GM12891 (cell line): ENCODE data around the gene NCK1.

ENCODE experiments used
- PAX5 ChIP-seq: IDR thresholded peaks from 2 replicates; pipeline ENCODE4 v1.6.1; 2011; ENCODE audit warnings: low read length, moderate library complexity, mild to moderate bottlenecking; ENCODE audit not compliant: insufficient read depth, severe bottlenecking
- POLR2A ChIP-seq: IDR thresholded peaks from 2 replicates; pipeline ENCODE4 v1.6.1; 2011; ENCODE audit warnings: low read depth, low read length, control low read depth
- POLR2AphosphoS5 ChIP-seq: IDR thresholded peaks from 2 replicates; pipeline ENCODE4 v1.6.1; 2011; ENCODE audit warnings: low read depth, low read length, control low read depth
- SPI1 ChIP-seq: IDR thresholded peaks from 2 replicates; pipeline ENCODE4 v1.6.1; 2011; ENCODE audit warnings: low read depth, low read length, control low read depth
- TAF1 ChIP-seq: IDR thresholded peaks from 2 replicates; pipeline ENCODE4 v1.6.1; 2011; ENCODE audit warnings: low read depth, low read length, control low read depth

DNA sequence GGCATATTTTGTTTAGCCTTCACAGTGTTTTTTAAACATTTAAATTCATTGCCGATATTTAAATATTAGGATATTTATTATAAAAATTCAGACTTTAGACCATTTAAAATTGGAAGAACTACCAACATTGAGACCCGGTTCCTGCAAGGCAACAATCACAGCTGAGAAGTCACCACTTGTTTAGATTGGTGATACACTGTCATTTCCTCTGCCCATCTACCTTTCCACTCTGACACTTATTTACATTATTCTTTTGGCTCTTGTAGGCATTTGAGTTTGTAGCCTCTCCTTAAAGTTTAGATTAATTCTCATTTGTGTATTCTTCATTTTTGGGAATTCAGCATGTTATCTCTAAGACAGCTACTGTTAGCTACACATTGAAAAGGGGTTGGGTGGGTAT is 85.5 kb downstream of the NCK1 start:
- no peak for TF ChIP-seq POLR2A
- TF ChIP-seq POLR2AphosphoS5: no peak
- TF ChIP-seq TAF1: no peak
- TF ChIP-seq PAX5: no peak
- no peak for TF ChIP-seq SPI1
